SJCRH30 (cell line): Measurements from ENCODE around the gene DENND1A. TPM values are rescaled to one million over a fixed set of nuclear protein-coding genes. Genes with fewer than 3 reads are reported as not detected.

Experiments
- DNase-seq, 2 experiments: peaks; one replicate each; pipeline ENCODE4 v3.0.0-alpha.2; 2015 to 2020
- H3K27ac ChIP-seq: fragments of 250-450 bp; sonication (Bioruptor Pico); 2 replicates; pipeline ENCODE4 v1.5.1; 2020; ENCODE audit warnings: mild to moderate bottlenecking, moderate library complexity
- H3K27me3 ChIP-seq: fragments of 250-450 bp; sonication (Bioruptor Pico); 2 replicates; pipeline ENCODE4 v1.5.1; 2020; ENCODE audit warnings: mild to moderate bottlenecking, moderate library complexity
- H3K36me3 ChIP-seq: fragments of 250-450 bp; sonication (Bioruptor Pico); 2 replicates; pipeline ENCODE4 v1.5.1; 2020; ENCODE audit warnings: mild to moderate bottlenecking, moderate library complexity
- H3K4me1 ChIP-seq: fragments of 250-450 bp; sonication (Bioruptor Pico); 2 replicates; pipeline ENCODE4 v1.5.1; 2020; ENCODE audit warnings: mild to moderate bottlenecking, moderate library complexity
- H3K4me3 ChIP-seq: fragments of 250-450 bp; sonication (Bioruptor Pico); 2 replicates; pipeline ENCODE4 v1.5.1; 2020; ENCODE audit warnings: mild to moderate bottlenecking, moderate library complexity
- H3K9me3 ChIP-seq: fragments of 250-450 bp; sonication (Bioruptor Pico); replicated peaks from 2 replicates; pipeline ENCODE4 v1.5.1; 2020; ENCODE audit warnings: mild to moderate bottlenecking, moderate library complexity
- total RNA-seq: library from RNA; depleted of rRNA; stranded (reverse); fragments of >200 nt; shearing (Covaris generic); gene quantifications from 2 replicates; pipeline ENCODE4 v1.2.3, GENCODE V29; 2014

DENND1A gene
- total RNA-seq, 1 experiment from 2014 or later, result 41.3 TPM

DNA sequence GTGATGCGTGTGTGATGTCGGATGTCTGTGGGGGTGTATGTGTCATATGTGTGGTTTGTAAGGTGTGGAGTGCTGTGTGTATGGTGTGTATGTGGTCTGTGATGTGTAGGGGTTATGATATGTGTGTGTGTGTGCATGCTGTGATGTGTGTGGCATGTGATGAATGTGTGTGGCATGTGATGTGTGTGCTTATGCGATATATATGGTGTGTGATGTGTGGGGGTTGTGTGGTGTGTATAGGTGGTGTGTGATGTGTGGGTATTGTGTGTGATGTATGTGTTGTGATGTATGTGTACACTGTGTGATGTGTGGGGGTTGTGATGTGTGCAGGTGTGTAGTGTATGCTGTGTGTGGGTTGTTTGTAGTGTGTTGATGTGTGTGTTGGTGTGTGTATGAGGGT, 583.1 kb downstream of the DENND1A start:
- peaks cover 9% of the 10 kb centered on the region for H3K4me1 ChIP-seq
- no peak overlapping the region for H3K27ac ChIP-seq
- H3K36me3 ChIP-seq, result no peaks in the 10 kb centered on the region
- H3K27me3 ChIP-seq, result no peaks in the 10 kb centered on the region
- no peaks in the 10 kb centered on the region for H3K9me3 ChIP-seq
- no peak overlapping the region for H3K4me3 ChIP-seq
- DNase-seq, result no peak

DNA sequence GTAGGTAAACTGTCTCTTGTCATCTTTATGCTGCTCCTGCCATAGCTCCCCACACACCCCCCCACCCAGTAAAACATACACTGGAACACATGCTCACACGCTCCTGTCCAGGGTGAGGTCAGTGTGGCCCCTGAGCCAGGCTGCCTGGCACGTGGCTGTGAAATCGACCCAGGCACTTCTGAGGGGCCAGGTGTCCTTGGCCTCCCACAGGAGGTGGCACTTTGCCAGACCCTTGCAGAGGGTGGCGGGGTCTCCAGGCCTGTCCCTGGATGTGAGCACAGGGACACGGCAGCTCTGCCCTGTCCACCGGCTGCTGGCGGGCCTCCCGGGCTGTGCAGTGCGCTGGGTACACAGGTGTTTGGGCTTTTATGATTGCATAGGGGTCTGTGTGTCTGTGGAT, 583.9 kb downstream of the DENND1A start:
- Histone ChIP-seq H3K27me3 (no peaks in the 10 kb centered on the region), H3K9me3 (no peaks in the 10 kb centered on the region), H3K4me3 (no peak overlapping the region), H3K36me3 (no peaks in the 10 kb centered on the region), H3K27ac (no peak overlapping the region), H3K4me1 (peaks cover 5% of the 10 kb centered on the region)
- peak; percentile 39 to 52 for DNase-seq

DNA sequence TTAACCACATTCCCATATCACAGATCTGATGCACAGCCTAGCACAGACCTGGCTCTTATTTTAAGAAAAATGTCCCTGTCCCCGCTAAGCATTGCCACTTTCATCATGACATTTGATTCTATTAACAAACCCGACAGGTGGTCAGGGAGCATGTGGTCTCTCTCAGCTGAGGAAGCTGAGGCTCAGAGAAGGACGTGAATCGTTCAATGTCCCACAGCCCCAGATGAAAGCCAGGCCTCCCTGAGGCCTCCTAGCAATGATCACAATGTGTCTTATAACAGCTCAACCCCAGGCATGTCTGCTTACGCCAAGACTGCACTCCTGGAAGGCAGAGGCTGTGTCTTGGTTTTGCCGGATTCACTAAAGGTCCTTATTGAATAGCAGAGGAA, 584.4 kb downstream of the DENND1A start:
- no peak overlapping the region for H3K4me3 ChIP-seq
- peak; percentile 38 to 63 for DNase-seq
- no peaks in the 10 kb centered on the region for H3K36me3 ChIP-seq
- no peak overlapping the region for H3K27ac ChIP-seq
- no peaks in the 10 kb centered on the region for H3K9me3 ChIP-seq
- H3K4me1 ChIP-seq, result peaks cover 5% of the 10 kb centered on the region
- H3K27me3 ChIP-seq, result no peaks in the 10 kb centered on the region

DNA sequence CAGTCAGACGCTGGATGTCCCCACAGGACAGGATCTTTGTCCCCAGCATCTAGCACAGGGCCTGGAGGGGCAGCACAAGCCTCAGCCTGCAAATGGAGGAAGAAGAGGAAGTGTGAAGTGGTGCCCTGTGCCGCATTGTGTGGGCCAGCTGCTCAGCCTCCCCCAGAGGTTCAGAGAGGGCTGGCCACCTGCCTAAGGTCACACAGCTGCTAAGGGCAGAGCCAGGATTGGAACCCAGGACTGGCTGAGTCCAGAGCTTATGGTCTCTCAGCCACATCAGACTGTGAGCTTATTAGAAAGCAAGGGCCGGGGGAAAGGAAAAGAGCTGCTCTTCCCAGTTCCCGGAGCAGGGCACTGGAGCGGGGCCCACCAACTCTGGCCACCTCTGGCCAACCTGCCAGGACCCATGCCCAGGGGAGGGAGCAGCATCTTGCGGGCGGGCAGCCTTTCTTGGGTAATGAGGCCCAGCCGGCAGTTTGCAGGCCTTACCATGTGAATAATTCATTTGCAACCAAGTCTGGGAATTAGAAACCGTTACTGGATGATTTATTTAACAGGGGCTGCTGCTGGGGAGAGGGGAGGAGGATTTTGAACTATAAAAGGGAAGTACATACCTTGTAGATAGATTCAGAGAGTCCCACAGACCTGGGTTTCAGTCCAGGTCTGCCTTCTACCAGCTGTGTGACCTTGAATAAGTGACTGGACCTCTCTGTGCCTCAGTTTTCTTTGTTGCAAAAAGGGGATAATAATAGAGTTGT, 585.6 kb downstream of the DENND1A start:
- Histone ChIP-seq H3K36me3 (no peaks in the 10 kb centered on the region), H3K27me3 (no peaks in the 10 kb centered on the region), H3K27ac (no peak overlapping the region), H3K4me3 (no peak overlapping the region), H3K9me3 (no peaks in the 10 kb centered on the region), H3K4me1 (peaks cover 10% of the 10 kb centered on the region)
- no peak for DNase-seq

DNA sequence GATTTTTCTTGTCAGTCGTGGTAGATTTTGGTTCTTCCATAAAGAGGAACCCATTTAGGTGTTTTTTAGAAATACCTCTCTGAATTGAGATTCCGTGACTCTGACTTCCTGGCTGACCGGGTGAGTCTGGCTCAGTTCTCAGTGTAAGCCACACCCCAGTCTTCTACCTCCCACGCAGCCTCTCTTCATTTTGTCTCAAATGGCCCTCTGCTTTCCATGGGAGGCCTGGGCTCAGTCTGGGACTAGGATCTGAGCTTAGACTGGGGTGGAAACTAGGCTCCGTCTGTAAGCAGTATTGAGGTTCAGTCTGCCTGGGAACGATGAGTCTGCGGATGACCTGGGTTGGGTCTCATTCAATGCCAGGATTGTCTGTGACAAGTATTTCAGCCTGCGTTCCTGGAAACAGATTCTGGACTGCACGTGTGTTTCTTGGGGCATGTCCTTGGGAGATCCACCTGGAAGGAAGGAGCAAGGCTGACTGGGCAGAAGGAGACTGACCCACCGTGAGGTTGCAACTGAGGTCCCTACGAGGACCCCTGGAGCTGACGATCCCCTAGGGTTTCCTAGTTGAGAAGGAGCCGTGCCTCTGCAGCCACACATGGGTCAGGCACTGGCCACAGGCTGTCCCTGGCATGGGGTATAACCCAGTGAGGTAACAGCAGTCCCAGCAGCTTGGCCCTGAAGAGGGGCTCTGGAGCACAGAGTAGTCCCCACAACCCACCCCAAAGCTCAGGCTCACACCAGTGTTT, 586.3 kb downstream of the DENND1A start:
- Histone ChIP-seq H3K27ac (no peak overlapping the region), H3K36me3 (no peaks in the 10 kb centered on the region), H3K4me1 (peaks cover 10% of the 10 kb centered on the region), H3K4me3 (no peak overlapping the region), H3K9me3 (no peaks in the 10 kb centered on the region), H3K27me3 (no peaks in the 10 kb centered on the region)
- no peak for DNase-seq

DNA sequence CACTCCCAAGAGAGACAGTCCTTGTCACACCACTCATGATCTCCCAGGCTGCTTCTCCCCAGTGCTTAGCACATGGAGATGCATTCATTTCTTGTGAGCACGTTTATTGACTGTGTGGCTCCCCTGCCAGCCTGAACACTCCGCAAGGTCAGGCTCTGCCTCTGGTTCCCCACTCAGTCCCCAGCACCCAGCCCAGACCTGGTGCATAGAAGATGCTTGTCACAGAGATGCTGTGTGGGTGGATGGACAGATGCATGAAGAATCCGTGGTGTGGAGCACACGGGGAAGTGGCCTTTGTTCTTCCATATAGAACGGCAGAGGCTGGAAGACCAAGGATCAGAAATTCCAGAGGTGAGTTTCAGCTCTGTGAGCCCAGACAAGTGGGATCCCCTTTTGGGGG, 587.7 kb downstream of the DENND1A start:
- H3K36me3 ChIP-seq, result no peaks in the 10 kb centered on the region
- peaks cover 10% of the 10 kb centered on the region for H3K4me1 ChIP-seq
- no peak overlapping the region for H3K4me3 ChIP-seq
- DNase-seq, result no peak
- no peaks in the 10 kb centered on the region for H3K27me3 ChIP-seq
- H3K27ac ChIP-seq, result no peak overlapping the region
- no peaks in the 10 kb centered on the region for H3K9me3 ChIP-seq

DNA sequence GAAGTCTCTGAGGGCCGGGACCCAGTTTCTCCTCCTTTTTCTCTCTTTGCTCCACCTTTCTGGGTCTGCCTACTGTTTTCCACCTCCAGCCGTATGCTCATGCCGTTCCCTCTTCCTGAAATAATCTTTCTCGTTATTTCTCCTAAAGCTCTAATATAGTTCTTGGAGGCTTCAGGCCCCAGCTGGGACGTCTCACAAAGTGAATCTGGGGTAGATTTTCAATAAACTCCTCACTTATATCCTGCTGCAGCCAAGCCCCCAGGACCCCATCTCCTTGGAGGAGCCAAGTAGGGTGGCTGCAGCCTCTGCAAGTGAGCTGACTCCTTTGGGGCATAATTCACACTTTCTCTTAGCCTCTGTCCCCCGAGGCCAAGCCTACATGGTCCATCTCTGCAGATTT, 588.1 kb downstream of the DENND1A start:
- Histone ChIP-seq H3K36me3 (no peaks in the 10 kb centered on the region), H3K4me1 (peaks cover 10% of the 10 kb centered on the region), H3K27me3 (no peaks in the 10 kb centered on the region), H3K9me3 (no peaks in the 10 kb centered on the region), H3K27ac (no peak overlapping the region), H3K4me3 (no peak overlapping the region)
- no peak for DNase-seq

DNA sequence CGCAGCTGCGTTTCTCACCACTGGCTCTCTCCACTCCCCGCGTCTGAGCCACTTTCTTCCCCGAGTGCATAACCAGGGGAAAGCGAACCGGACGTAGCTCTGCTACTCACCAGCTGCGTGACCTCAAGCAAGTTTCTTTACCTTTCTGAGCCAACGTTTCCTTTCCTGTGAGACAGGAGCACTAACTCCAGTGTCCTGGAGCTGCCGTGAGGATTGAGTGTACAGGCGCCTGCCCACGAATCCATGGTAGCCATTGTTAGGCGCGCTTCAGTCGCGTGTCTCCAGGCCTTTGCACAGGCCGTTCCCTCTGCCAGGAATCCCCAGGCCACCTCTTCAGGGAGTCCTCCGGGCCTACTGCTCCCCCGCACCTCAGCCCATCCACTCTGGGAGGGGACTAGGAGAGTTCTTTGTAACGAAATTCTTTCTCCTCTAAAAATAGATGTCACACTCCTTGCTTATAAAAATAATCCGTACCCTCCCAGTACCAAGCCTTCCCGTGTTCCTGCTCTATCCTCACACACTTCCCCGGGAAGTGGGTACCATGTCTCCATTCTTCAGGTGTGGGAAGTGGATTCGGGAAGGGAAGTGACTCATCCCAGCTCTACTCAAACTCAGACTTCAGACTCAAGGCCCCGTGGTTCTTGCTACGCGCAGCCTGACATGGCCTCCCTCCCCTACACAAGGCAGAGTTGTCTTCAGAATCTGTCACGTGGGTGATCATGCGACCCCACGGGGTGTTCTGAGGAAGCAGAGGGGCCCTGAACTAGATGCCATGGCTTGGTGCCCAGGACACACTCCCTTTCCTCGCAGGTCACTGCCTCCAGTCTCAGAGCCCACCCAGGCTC, 590.0 kb downstream of the DENND1A start:
- Histone ChIP-seq H3K36me3 (no peaks in the 10 kb centered on the region), H3K4me3 (no peak overlapping the region), H3K27ac (no peak overlapping the region), H3K27me3 (no peaks in the 10 kb centered on the region), H3K4me1 (peaks cover 5% of the 10 kb centered on the region), H3K9me3 (no peaks in the 10 kb centered on the region)
- DNase-seq, result peak in 1 of 2 experiments; percentile 25

DNA sequence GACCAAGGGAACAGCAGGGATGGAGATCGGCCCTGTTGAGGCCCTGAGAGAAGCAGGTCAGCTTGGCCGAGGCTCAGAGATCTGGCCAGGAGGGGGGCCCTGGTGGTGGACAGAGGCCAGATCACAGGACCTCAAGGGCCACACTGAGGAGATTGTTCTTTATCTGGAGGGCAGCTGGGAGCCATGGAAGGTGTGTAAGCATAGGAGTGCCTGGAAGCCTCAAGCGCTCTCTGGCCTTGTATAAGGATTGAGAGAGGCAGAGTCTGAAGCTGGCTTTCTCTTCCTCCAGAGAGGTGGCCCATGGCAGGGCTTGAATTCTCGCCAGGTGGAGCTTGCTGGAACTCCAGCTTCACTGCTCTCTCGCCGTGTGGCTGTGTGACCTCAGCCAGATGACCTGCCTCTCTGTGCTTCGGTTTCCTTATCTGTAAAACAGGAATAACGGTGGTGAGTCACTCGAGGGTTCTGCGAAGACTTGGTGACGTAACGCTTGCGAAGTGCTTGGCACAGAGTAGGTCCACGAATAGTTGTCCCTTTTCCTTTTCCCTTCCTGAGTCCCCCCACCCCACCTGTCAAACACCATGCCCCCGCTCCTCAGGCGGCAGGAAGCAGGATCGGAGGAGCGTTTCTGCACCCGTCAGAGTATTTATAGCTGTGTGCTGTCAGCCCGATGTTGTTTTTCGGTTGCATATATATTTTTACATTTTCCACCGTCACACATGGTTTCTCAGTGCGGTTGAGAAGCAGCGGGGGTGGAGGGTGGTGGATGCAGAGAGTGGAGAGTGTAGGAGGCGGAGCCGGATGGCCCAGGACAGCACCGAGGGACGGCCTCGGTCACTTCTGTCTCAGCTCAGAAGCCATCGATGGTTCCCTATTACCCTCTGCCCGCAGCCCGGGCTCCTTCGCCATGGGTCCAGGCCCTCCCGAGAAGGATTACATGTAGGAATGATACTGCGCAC, 590.9 kb downstream of the DENND1A start:
- Histone ChIP-seq H3K27me3 (no peaks in the 10 kb centered on the region), H3K27ac (no peak overlapping the region), H3K36me3 (no peaks in the 10 kb centered on the region), H3K9me3 (no peaks in the 10 kb centered on the region), H3K4me3 (no peak overlapping the region), H3K4me1 (peaks cover 5% of the 10 kb centered on the region)
- no peak for DNase-seq

DNA sequence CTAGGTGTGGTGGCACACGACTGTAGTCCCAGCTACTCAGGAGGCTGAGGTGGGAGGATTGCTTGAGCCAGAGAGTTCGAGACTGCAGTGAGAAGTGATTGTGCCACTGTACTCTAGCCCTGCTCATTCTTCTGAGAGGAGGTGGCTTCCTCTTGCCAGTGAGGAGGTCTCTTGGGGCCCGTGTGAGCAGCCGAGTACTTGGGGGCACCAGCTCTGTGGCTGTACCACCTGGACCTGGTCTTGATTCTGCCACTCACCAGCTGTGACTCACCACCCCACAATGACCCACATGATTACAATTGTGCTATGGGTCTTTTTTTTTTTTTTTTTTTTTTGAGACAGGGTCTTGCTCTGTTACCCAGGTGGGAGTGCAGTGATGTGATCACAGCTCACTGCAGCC, 592.0 kb downstream of the DENND1A start:
- H3K36me3 ChIP-seq, result no peaks in the 10 kb centered on the region
- peaks cover 5% of the 10 kb centered on the region for H3K4me1 ChIP-seq
- H3K4me3 ChIP-seq, result no peak overlapping the region
- no peaks in the 10 kb centered on the region for H3K27me3 ChIP-seq
- no peaks in the 10 kb centered on the region for H3K9me3 ChIP-seq
- no peak overlapping the region for H3K27ac ChIP-seq
- no peak for DNase-seq

DNA sequence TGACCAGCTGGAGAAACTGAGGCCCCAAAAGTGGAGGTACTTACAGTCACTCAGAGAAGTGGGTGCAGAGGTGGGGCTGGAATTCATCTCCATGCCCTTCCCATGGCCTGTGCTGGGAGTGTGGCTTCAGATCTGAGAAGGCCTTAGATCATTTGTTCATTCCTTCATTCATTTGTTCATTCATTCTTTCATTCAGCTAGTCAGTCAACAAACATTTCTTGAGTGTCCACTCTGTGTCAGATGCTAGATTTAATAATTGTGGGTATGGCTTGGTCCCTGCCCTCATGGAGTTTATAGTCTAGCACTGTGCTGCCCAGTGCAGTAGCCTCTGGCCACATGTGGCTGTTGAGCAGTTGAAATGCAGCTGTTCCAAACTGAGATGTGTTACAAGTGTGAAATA, 593.0 kb downstream of the DENND1A start:
- DNase-seq, result no peak
- H3K4me1 ChIP-seq, result peaks cover 5% of the 10 kb centered on the region

DNA sequence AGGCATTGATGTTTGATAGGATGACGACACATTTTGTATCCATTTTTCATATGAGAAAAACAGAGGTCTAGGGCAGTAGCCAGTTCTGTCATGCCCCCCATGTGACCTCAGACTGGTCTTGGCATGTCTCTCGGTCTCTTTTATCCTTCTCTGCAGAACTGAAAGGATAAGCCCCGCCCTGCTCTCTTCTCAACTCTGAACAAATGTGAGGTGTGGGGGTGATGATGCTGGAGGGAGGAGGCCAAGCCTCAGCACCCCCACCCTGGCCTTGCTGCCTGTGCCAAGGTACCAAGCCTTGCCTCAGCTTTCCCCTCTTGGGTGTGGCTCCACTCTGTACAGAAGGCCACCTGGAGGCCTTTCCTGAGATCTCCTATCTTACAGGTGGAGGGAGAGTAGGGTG, 593.5 kb downstream of the DENND1A start:
- Histone ChIP-seq H3K4me3 (no peak overlapping the region), H3K27ac (no peak overlapping the region), H3K36me3 (no peaks in the 10 kb centered on the region), H3K27me3 (no peaks in the 10 kb centered on the region), H3K9me3 (no peaks in the 10 kb centered on the region), H3K4me1 (peaks cover 5% of the 10 kb centered on the region)
- no peak for DNase-seq

More for the DNA sequence above, 593.0 kb downstream of the DENND1A start:
- Histone ChIP-seq H3K27me3 (no peaks in the 10 kb centered on the region), H3K4me3 (no peak overlapping the region), H3K36me3 (no peaks in the 10 kb centered on the region), H3K9me3 (no peaks in the 10 kb centered on the region), H3K27ac (no peak overlapping the region)

DNA sequence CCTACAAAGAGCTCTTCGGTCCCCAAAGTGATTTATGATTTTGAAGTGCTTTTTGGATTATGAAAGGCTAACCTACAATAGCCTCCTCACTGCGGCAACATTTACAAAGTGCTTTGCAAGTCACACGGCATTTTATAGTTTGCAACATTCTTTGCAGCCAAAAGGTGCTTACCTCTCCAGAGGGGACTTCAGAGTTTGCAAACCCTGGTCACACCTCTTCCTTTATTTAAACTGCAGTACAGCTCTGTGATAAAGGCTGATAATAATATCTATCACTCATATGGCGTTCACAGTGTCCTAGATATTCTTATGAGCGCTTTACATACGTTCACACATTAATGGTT, 594.0 kb downstream of the DENND1A start:
- Histone ChIP-seq H3K27ac (no peak overlapping the region), H3K4me3 (no peak overlapping the region), H3K4me1 (peaks cover 5% of the 10 kb centered on the region), H3K36me3 (no peaks in the 10 kb centered on the region), H3K27me3 (no peaks in the 10 kb centered on the region), H3K9me3 (no peaks in the 10 kb centered on the region)
- no peak for DNase-seq
